HepG2 (cell line): ENCODE data around the gene RBBP5. TPM values are rescaled to one million over a fixed set of nuclear protein-coding genes. Genes with fewer than 3 reads are reported as not detected.
A peak's percentile ranks its signal among the peaks of the same experiment; 100 is the strongest.

Source experiments
- BRCA1 ChIP-seq: sonication (generic); formaldehyde crosslinking; IDR thresholded peaks from 2 replicates; pipeline ENCODE4 v1.4.0; 2020; ENCODE audit warnings: missing genetic modification reagents
- HMGA1 ChIP-seq: sonication (generic); formaldehyde crosslinking; conservative IDR thresholded peaks from 2 replicates; pipeline ENCODE4 v1.4.0; 2020; ENCODE audit warnings: missing genetic modification reagents
- HNRNPL ChIP-seq: fragments of 200-400 bp; formaldehyde crosslinking; IDR thresholded peaks from 2 replicates; pipeline ENCODE4 v1.6.1; 2017; ENCODE audit warnings: mild to moderate bottlenecking, low read depth, low read length
- KDM4B ChIP-seq: sonication (generic); formaldehyde crosslinking; IDR thresholded peaks from 2 replicates; pipeline ENCODE4 v1.4.0; 2020; ENCODE audit warnings: missing genetic modification reagents
- MAFF ChIP-seq: IDR thresholded peaks from 2 replicates; pipeline ENCODE4 v1.6.1; 2011; ENCODE audit warnings: low read depth, low read length, improper control_type of control experiment
- MAZ ChIP-seq, 2 experiments: sonication (generic) in 1 of 2; formaldehyde crosslinking in 1 of 2; IDR thresholded peaks; 2 replicates each; pipeline versions ENCODE4 v1.5.0 to v1.6.1; 2012 to 2020; ENCODE audit warnings: low read depth in 2 of 2, mild to moderate bottlenecking in 2 of 2, borderline replicate concordance in 1 of 2, improper control_type of control experiment in 1 of 2, low read length in 1 of 2, missing genetic modification reagents in 1 of 2, moderate library complexity in 1 of 2
- MED8 ChIP-seq: sonication (generic); formaldehyde crosslinking; IDR thresholded peaks from 2 replicates; pipeline ENCODE4 v1.8.1; 2023; ENCODE audit warnings: mild to moderate bottlenecking, missing genetic modification reagents; ENCODE audit not compliant: insufficient replicate concordance
- PRPF4 ChIP-seq: fragments of 200-400 bp; formaldehyde crosslinking; IDR thresholded peaks from 2 replicates; pipeline ENCODE4 v1.6.1; 2016; ENCODE audit warnings: low read length, low read depth; ENCODE audit not compliant: poor library complexity, severe bottlenecking
- REL ChIP-seq: sonication (generic); formaldehyde crosslinking; conservative IDR thresholded peaks from 2 replicates; pipeline ENCODE4 v1.8.0; 2022; ENCODE audit warnings: mild to moderate bottlenecking, missing genetic modification reagents, moderate library complexity
- RFXANK ChIP-seq: IDR thresholded peaks from 2 replicates; pipeline ENCODE4 v1.6.1; 2016
- SETDB1 ChIP-seq: sonication (generic); formaldehyde crosslinking; IDR thresholded peaks from 2 replicates; pipeline ENCODE4 v1.5.1; 2020; ENCODE audit warnings: missing genetic modification reagents, mild to moderate bottlenecking, borderline replicate concordance
- SOX13 ChIP-seq, 3 experiments: fragments of 450-650 bp in 1 of 3; sonication (generic) in 1 of 3; formaldehyde crosslinking in 1 of 3; IDR thresholded peaks in 2 of 3; conservative IDR thresholded peaks in 1 of 3; 2 replicates each; pipeline versions ENCODE4 v1.5.0 to v1.6.1; 2016 to 2020; ENCODE audit warnings: antibody characterized with exemption in 1 of 3, mild to moderate bottlenecking in 1 of 3, missing compliant biosample characterization in 1 of 3, missing genetic modification reagents in 1 of 3, moderate library complexity in 1 of 3
- ZFP62 ChIP-seq: sonication (generic); formaldehyde crosslinking; IDR thresholded peaks from 2 replicates; pipeline ENCODE4 v1.4.0; 2020; ENCODE audit warnings: missing genetic modification reagents
- ZNF160 ChIP-seq: sonication (generic); formaldehyde crosslinking; IDR thresholded peaks from 2 replicates; pipeline ENCODE4 v1.8.0; 2022; ENCODE audit warnings: mild to moderate bottlenecking, inconsistent platforms, missing genetic modification reagents
- ZNF749 ChIP-seq: sonication (generic); formaldehyde crosslinking; IDR thresholded peaks from 2 replicates; pipeline ENCODE4 v1.8.0; 2022; ENCODE audit warnings: mild to moderate bottlenecking, missing genetic modification reagents, moderate library complexity, borderline replicate concordance
- ZNF83 ChIP-seq: sonication (generic); formaldehyde crosslinking; IDR thresholded peaks from 2 replicates; pipeline ENCODE4 v1.4.0; 2020; ENCODE audit warnings: missing genetic modification reagents, mild to moderate bottlenecking, borderline replicate concordance
- polyA plus RNA-seq, 8 experiments: library from polyadenylated mRNA; depleted of rRNA in 3 of 8; stranded (reverse) in 7 of 8; unstranded in 1 of 8; fragments of >200 nt; fragmentation: Illumina TruSeq in 4 of 8; extraction: Trizol in 4 of 8; gene quantifications; 2 replicates each; pipeline versions ENCODE4 v1.2.1 to v1.2.3, GENCODE V29; 2011 to 2016; ENCODE audit warnings: low read depth in 4 of 8, missing spikeins in 1 of 8, mixed read lengths in 1 of 8; ENCODE audit not compliant: insufficient read depth in 1 of 8
- total RNA-seq, 5 experiments: library from RNA; depleted of rRNA; stranded (reverse); fragments of >200 nt; fragmentation: Illumina TruSeq; extraction: Trizol; gene quantifications; 2 replicates each; pipeline ENCODE4 v1.2.3, GENCODE V29; 2016; ENCODE audit warnings: low read depth in 1 of 5
- TF ChIP-seq, protein P1 (sequence below): IDR thresholded peaks from 2 replicates; pipeline ENCODE4 v1.6.1; 2012; ENCODE audit warnings: low read length, improper control_type of control experiment
- TF ChIP-seq, protein P2 (sequence below): IDR thresholded peaks from 2 replicates; pipeline ENCODE4 v1.6.1; 2016; ENCODE audit warnings: low read depth

The RBBP5 gene
- total and polyA plus RNA-seq, 2 of the 13 experiments (the other 11 are each of a cell fraction or from before 2014, with no cell fraction given) = 6.6 to 17.1 TPM

- TF ChIP-seq, protein P1, sequence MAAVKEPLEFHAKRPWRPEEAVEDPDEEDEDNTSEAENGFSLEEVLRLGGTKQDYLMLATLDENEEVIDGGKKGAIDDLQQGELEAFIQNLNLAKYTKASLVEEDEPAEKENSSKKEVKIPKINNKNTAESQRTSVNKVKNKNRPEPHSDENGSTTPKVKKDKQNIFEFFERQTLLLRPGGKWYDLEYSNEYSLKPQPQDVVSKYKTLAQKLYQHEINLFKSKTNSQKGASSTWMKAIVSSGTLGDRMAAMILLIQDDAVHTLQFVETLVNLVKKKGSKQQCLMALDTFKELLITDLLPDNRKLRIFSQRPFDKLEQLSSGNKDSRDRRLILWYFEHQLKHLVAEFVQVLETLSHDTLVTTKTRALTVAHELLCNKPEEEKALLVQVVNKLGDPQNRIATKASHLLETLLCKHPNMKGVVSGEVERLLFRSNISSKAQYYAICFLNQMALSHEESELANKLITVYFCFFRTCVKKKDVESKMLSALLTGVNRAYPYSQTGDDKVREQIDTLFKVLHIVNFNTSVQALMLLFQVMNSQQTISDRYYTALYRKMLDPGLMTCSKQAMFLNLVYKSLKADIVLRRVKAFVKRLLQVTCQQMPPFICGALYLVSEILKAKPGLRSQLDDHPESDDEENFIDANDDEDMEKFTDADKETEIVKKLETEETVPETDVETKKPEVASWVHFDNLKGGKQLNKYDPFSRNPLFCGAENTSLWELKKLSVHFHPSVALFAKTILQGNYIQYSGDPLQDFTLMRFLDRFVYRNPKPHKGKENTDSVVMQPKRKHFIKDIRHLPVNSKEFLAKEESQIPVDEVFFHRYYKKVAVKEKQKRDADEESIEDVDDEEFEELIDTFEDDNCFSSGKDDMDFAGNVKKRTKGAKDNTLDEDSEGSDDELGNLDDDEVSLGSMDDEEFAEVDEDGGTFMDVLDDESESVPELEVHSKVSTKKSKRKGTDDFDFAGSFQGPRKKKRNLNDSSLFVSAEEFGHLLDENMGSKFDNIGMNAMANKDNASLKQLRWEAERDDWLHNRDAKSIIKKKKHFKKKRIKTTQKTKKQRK = no peak
- TF ChIP-seq ZNF83 (CRISPR knock-in tag) (no peak), ZNF749 (CRISPR knock-in tag) (no peak), MAZ (IDR thresholded peaks at IDR 0.05; ENCODE audit: borderline replicate concordance, low read depth, low read length) (no peak), MAZ (CRISPR knock-in tag; IDR thresholded peaks at IDR 0.05; ENCODE audit: low read depth) (0 out of 2 replicates have a peak, but pooled peaks have one; percentile 22), PRPF4 (no peak), RFXANK (CRISPR knock-in tag) (no peak), ZFP62 (no peak), BRCA1 (CRISPR knock-in tag) (no peak), HMGA1 (CRISPR knock-in tag) (no peak), HNRNPL (no peak), ZNF160 (CRISPR knock-in tag) (no peak), MED8 (CRISPR knock-in tag) (no peak), MAFF (peak; percentile 41; the same call in 1 of the 2 replicates), KDM4B (no peak), REL (CRISPR knock-in tag) (no peak), SETDB1 (CRISPR knock-in tag) (no peak), SOX13 (IDR thresholded peaks at IDR 0.05) (no peak), SOX13 (CRISPR knock-in tag; conservative IDR thresholded peaks at IDR 0.05 in 1 of 2, IDR thresholded peaks at IDR 0.05 in 1 of 2) (0 out of 4 replicates have a peak, but pooled peaks of 1 of the 2 experiments have one; percentile 5)
- TF ChIP-seq, protein P2, sequence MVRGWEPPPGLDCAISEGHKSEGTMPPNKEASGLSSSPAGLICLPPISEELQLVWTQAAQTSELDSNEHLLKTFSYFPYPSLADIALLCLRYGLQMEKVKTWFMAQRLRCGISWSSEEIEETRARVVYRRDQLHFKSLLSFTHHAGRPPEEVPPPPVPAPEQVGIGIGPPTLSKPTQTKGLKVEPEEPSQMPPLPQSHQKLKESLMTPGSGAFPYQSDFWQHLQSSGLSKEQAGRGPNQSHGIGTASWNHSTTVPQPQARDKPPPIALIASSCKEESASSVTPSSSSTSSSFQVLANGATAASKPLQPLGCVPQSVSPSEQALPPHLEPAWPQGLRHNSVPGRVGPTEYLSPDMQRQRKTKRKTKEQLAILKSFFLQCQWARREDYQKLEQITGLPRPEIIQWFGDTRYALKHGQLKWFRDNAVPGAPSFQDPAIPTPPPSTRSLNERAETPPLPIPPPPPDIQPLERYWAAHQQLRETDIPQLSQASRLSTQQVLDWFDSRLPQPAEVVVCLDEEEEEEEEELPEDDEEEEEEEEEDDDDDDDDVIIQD = no peak
These were observed 19.7 kb upstream of the RBBP5 start (continued) for GRCh38 chr1:205141236-205142101.
